ENCODE data around the gene SYTL3.
A peak's percentile ranks its signal among the peaks of the same experiment; 100 is the strongest.
"Not testable (repeated sequence)": the region's sequence is repeated elsewhere in the genome, so short reads cannot be mapped to it uniquely, and the experiment has no call there.

The SYTL3 gene

GRCh38 chr6:158622545-158623190, 27.2 kb upstream of the SYTL3 start:
- DNase-seq, result no peak

DNA sequence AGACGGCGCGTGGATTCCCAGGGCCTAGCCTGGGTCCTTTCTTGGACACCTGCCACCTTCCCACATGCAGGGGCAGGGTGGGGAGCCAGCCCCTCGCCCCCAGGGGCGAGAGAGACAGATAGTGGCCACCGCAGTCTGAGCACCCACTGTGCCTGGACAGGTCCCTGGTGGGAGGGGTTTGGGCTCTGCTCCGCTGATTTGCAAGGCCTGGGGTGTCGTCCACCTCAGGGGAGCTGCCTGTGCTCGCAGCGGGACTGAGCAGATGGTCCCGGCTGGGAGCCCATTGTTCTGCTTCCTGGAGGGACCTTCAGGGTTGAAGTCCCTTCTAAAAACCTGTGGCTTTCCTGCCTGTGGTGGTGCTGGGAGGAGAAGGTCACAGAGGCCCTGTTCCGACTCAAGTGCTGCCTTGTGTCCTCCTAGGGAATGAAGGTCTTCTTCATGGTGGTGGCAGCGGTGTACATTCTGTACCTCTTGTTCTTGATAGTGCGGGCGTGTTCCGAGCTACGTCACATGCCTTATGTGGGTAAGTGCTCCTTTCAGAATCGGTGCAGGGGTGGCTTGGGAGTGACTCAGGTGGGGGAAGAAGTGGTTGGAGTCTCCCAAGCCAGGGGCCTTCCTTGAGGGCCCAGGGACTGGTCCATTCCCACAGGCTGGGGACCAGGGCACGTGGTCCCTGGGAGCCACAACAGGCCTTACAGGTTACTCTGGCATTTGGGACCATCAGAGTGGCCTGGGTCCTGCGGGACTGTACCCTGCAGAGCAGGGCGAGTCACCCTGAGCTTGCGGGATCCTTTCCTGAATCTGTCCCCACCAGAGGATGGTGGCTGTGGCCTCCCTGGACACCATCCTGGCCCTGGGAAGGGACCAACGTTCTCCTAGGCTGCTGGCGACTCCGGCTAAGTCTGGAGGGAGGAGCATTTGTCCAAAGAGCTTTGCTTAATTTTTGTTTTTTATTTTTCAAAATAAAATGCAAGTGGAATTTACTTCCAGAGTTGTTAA, 24.9 kb upstream of the SYTL3 start:
- no peak for DNase-seq

DNA sequence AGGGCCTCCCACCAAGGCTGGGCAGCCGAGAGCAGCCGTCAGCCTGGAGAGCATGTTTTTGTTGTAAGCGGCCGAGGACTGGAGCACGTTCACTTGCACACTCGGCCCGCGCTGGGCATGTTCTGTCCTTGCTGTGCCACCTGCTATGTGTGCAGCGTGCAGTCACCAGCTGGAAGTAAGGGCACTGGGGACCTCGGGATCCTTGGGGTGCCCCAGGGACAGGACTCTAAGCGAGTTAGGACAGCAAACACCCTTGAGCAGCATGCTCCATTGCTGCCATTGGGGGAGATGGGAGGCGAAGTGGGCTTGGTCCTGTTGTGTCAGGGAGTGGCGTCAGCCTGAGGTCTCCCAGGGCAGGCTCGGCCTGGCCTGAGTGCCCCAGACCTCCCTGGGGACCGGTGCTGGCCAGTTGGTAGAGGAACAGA, 24.0 kb upstream of the SYTL3 start:
- DNase-seq, result no peak

DNA sequence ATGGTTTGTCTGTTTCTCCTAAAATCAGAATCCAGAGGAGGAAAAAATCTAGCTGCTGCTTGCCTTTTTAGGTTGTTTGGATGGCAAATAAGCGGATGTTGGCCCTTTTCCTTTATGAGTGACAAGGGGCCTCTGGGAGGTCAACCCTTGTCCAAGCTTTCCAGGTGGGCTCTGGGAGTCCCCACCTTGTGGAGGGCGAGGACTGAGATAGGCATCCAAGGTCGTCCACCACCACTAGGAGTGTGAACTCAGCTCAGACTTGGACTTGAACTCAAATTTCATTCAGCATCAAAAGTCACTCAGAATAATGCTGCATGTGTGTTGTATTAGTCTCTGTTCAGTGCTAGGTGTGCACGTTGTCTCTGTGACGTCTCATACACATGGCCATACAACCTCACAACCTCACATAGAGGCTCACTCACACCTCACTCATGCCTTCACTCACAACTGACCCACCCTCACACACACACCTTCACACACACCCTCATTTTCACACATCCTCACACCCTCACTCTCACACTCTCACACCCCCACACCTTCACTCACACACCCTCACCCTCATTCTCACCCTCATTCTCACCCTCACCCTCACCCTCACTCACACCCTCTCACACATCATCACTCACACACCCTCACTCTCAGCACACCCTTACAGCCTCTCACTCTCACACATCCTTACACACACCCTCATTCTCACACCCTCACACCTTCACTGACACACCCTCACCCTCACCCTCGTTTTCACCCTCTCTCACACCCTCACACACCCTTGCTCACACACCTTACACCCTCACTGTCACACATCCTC, 23.3 kb upstream of the SYTL3 start:
- DNase-seq, result no peak

DNA sequence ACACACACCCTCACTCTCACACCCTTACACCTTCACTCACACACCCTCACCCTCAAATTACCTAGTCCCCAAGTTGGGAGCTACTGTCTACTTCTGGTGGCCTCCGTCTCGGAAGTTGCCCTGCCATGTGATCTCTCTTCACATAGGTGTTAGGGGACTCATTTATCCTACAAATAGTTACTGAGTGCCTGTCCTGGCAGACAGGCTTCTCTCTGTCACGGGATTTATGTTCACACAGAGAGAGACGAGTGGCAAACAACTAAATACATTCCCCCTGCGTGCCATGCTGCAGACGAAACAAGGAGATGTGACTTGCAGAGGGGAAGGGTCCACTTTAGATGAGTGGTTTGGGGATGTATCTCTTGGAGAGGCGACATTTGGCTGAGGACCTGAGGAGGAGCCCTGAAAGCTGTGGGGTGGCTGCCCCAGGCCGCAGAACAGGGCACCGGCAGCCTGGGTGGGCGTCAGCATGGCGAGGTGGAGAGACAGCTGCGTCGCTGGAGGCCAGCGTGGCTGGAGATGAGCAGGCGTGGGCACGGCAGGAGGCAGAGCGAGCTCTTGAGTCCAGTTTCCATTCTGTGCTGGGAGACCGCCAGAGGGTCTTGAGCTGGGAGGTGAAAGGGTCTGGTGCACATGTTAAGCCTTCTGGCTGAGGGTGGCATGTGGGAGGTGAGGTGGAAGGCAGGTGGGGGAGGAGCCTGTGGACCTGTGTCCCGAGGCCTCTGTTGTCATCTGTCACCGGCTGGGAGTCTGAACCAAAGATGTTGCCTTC, 22.5 kb upstream of the SYTL3 start:
- DNase-seq, result no peak

- no peak for DNase-seq
Observed at GRCh38 chr6:158627940-158628211, 22.0 kb upstream of the SYTL3 start.

DNA sequence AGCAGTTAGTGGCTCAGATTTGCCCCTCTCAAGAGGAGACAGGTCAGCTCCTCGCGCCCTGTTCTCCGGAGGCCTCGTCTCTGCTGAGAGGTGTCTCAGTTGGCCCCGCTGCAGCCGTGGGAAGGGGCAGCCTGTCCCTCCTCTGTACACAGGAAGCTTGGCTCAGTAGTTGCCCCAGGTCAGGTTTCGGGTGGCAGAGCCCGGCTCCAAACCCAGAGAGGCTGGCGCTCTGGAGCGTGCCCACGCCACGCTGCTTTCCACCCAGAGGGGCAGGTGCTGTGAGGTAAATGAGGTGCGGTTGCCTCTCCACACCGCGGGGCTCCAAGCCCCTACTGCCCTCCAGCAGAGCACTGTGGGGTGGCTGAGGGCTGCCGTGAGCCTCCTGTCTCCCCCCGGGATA, 21.3 kb upstream of the SYTL3 start:
- DNase-seq, result no peak

DNA sequence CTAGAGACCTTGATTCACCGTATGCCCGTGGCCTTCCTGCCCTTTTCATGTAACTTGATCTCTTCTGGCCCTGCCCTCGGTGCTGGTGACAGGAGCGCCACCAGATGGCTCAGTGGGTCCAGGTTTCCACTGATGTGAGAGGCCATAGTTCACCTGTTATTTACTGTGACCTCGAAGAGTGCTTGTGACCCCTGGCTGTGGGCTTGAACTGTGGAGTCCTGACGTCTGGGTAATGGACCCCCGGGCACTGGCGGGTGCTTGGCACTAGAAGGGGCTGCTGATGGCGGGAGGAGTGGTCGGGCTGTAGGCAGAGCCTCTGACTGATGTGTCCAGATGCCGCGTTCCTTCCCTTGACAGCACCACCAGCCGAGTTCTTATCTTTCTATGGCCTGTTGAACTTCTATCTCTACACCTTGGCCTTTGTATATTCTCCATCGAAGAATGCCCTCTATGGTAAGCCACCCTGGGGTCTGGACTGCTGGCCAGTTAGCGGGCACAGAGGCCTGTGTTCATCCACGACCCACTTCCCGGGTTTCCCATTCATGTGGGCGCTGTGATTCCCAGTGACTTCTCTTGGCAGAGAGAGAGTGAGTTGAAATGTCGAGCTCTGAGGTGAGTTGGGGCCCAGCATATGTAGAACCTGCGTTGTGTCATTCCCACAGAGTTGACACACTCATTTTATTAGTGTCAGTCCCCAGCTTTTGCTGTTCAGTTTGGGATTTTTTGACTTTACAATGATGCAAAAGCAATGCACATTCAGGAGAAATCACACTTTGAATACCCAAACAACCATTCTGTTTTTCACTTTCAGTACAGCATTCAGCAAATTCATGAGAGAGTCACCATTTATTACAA, 20.3 kb upstream of the SYTL3 start:
- peak; percentile 20 for DNase-seq

DNA sequence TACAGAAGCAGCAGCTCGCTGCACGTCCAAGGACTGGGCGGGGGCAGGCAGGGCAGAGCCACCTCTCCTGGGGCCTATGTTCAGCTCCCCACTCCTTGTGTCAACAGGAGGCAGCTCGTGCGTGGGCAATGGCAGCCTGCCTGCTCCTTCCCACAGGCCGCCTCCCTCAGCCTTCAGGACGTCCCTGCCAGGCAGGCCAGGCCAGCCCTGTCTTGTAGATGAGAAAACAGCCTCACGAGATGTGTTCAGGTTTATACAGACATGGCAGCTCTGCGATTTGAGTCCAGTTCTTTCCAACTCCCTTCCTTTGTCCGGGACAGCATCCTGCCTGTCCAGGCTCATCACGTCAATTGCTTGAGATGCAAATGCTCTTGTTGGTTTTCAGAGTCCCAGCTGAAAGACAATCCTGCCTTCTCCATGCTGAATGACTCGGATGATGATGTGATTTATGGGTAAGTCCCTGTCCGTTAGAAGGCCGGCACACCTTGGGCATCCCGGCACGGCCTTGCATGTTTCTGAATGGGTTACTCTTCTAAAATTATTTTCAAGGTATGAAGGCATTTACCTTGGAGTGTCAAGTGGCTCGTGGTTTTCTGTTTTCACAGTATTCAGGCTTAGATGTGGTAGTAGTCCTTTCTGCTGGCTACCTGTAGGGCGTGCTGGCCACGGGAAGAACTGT, 18.8 kb upstream of the SYTL3 start:
- DNase-seq, result no peak

- DNase-seq, result no peak
Observed at GRCh38 chr6:158631678-158632537, 17.9 kb upstream of the SYTL3 start.

GRCh38 chr6:158632538-158633119, 17.2 kb upstream of the SYTL3 start:
- DNase-seq, result not testable (repeated sequence)

DNA sequence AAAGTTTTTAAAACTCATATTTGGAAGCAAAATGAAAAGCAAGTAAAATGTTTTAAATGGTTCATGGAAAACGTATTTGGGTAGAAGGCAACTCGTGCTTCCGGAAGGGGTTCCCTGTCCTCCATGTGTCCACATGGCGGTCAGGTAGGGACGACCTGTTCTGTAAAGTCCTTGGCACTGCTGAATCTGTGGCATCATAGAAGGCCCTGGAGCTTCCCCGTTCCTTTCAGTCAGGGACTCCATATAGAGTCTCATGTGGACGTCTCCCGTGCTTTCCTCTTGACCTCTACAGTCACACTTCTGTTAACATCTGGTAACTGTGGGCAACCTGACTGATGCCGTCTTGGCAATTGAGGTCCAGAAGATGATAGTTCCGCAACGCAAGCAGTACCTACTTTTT, 16.7 kb upstream of the SYTL3 start:
- no peak for DNase-seq

DNA sequence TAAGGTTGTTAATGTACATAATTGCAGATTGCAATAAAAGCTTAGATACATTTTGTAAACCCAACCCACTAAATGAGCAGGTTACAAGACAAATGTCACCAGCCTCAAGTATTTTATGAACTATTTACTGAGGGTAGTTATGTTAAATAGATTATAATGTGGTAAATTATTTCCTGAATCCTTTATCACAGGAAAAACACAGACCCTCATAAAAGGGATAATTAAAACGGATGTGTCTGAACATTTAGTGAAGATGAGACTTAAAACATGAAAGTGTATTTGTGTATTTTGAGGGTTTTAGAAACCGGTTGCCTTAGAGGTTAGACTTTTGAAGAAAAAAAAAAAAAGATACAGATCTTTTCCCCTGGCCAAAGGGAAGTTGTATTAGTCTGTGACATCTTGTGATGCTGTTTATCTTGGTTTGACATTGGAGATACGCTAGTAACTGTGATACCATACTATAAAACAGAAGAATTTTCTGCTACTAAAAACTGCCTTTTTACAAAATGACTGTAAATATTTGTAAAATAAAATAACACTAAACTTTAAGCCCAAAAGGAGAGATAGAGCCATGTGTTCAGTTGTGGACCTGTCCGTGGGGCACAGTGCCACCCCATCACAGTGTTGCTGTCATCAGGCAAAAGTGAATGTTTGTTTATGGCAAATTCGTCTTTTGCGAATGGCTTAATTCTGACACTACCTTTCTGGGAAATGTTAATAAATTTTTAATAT, 15.0 kb upstream of the SYTL3 start:
- no peak for DNase-seq

GRCh38 chr6:158635427-158636073, 14.3 kb upstream of the SYTL3 start:
- DNase-seq, result no peak

DNA sequence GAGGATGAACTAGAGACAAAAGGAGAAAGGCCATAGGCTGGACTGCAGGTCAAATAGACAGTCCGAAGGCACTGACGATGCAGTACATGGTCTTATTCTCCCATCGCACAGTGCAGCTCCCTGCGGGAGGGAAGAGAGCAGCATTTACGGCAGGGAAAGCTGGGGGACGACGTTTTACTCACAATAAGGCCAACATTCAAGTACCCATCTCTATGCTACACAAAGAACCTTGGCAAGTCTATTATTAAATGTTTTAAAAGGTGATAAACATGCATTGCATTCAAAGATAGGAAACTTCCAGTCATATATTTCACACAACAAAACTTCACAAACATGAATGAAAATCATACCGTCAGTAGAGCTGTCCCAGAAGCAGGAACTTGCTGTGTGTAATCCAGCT, 13.1 kb upstream of the SYTL3 start:
- no peak for DNase-seq

GRCh38 chr6:158638324-158638854, 11.5 kb upstream of the SYTL3 start:
- no peak for DNase-seq

- DNase-seq, result no peak
Observed at GRCh38 chr6:158639056-158639455, 10.8 kb upstream of the SYTL3 start.

DNA sequence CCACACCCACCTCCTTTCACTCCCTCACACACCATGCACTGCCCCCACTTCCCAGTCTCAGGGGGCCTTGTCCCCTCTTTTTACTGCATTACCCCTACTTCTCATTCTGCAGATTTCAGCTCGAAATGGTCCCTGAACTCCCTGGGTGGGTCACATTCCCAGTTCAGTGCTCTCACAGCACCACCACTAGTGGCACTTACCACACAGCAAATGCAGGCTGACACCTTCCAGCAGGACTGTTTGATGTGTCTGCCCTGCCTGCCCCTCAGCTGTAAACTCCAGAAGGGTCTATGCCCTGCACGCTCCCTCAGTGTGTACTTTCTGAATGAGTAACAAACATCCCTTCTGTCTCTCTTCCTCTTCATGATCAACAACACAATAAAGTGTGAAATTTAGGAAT, 9.3 kb upstream of the SYTL3 start:
- DNase-seq, result no peak

Data from NCI-H2171 treated with DMSO at 0.1 percent for 48 hours (cell line).